Liver (tissue), 9 donors: ENCODE data around the gene RIMS3. TPM values are rescaled to one million over a fixed set of nuclear protein-coding genes. Genes with fewer than 3 reads are reported as not detected.

ENCODE experiments used
- DNase-seq: peaks from one replicate; pipeline ENCODE4 v3.0.0-alpha.2; 2017; ENCODE audit warnings: low spot score
- H3K27ac ChIP-seq, 2 donors: one replicate each; pipeline ENCODE4 v1.7.0; 2013; ENCODE audit warnings: inconsistent platforms in 2 of 2, low read length in 2 of 2, control low read depth in 1 of 2, low read depth in 1 of 2, mild to moderate bottlenecking in 1 of 2
- H3K27me3 ChIP-seq, 4 donors: one replicate each; pipeline versions ENCODE4 v1.6.1 to v1.7.0; 2013; ENCODE audit warnings: low read length in 3 of 4, inconsistent platforms in 1 of 4, mild to moderate bottlenecking in 1 of 4, moderate library complexity in 1 of 4; ENCODE audit not compliant: control insufficient read depth in 4 of 4, insufficient read depth in 4 of 4
- H3K36me3 ChIP-seq, 4 donors: one replicate each; pipeline versions ENCODE4 v1.6.1 to v1.7.0; 2013; ENCODE audit warnings: low read length in 3 of 4, mild to moderate bottlenecking in 3 of 4, low read depth in 1 of 4, moderate library complexity in 1 of 4; ENCODE audit not compliant: control insufficient read depth in 4 of 4, insufficient read depth in 3 of 4
- H3K4me1 ChIP-seq, 4 donors: one replicate each; pipeline versions ENCODE4 v1.6.1 to v1.7.0; 2013; ENCODE audit warnings: low read length in 3 of 4, mild to moderate bottlenecking in 3 of 4, moderate library complexity in 1 of 4; ENCODE audit not compliant: control insufficient read depth in 4 of 4, insufficient read depth in 4 of 4
- H3K4me3 ChIP-seq, 3 donors: one replicate each; pipeline versions ENCODE4 v1.6.1 to v1.7.0; 2013; ENCODE audit warnings: low read length in 3 of 3, control low read depth in 1 of 3, low read depth in 1 of 3, mild to moderate bottlenecking in 1 of 3
- H3K9ac ChIP-seq, 2 donors: one replicate each; pipeline ENCODE4 v1.7.0; 2013; ENCODE audit warnings: low read length in 2 of 2, mild to moderate bottlenecking in 2 of 2, moderate library complexity in 2 of 2, control low read depth in 1 of 2, low read depth in 1 of 2
- H3K9me3 ChIP-seq, 4 donors: one replicate each; pipeline versions ENCODE4 v1.6.1 to v1.7.0; 2013; ENCODE audit warnings: low read length in 3 of 4; ENCODE audit not compliant: control insufficient read depth in 4 of 4
- FOXA1 ChIP-seq: IDR thresholded peaks from 2 replicates; pipeline ENCODE4 v1.6.1; 2016; ENCODE audit warnings: antibody characterized with exemption
- FOXA2 ChIP-seq: IDR thresholded peaks from 2 replicates; pipeline ENCODE4 v1.6.1; 2016; ENCODE audit warnings: antibody characterized with exemption
- GABPA ChIP-seq, 2 donors: IDR thresholded peaks in 1 of 2; conservative IDR thresholded peaks in 1 of 2; 2 replicates each; pipeline ENCODE4 v1.6.1; 2016; ENCODE audit warnings: antibody characterized with exemption in 2 of 2, mild to moderate bottlenecking in 1 of 2, moderate library complexity in 1 of 2
- HNF4A ChIP-seq, 2 donors: conservative IDR thresholded peaks; 2 replicates each; pipeline ENCODE4 v1.6.1; 2016; ENCODE audit warnings: antibody characterized with exemption in 2 of 2, mild to moderate bottlenecking in 2 of 2
- HNF4G ChIP-seq: IDR thresholded peaks from 2 replicates; pipeline ENCODE4 v1.6.1; 2016; ENCODE audit warnings: antibody characterized with exemption
- JUND ChIP-seq, 2 donors: IDR thresholded peaks; 2 replicates each; pipeline ENCODE4 v1.6.1; 2016; ENCODE audit warnings: antibody characterized with exemption in 2 of 2
- NR2F2 ChIP-seq: IDR thresholded peaks from 2 replicates; pipeline ENCODE4 v1.6.1; 2016; ENCODE audit warnings: antibody characterized with exemption
- TAF1 ChIP-seq: conservative IDR thresholded peaks from 2 replicates; pipeline ENCODE4 v1.6.1; 2016; ENCODE audit warnings: antibody characterized with exemption, mild to moderate bottlenecking
- YY1 ChIP-seq: IDR thresholded peaks from 2 replicates; pipeline ENCODE4 v1.6.1; 2016; ENCODE audit warnings: antibody characterized with exemption, mild to moderate bottlenecking
- WGBS: extraction: QIAGEN DNeasy Blood & Tissue Kit; methylation state at CpG from one replicate; pipeline ENCODE4 v1.1.7; 2013; 5-methylcytosine and 5-hydroxymethylcytosine counted together
- polyA plus RNA-seq, 2 donors: library from polyadenylated mRNA; stranded (reverse) in 1 of 2; unstranded in 1 of 2; fragments of 200-250 nt in 1 of 2; fragments of >200 nt in 1 of 2; fragmentation: Nextera tagmentation in 1 of 2; extraction: Ambion mirVana in 1 of 2; gene quantifications; one replicate each; pipeline versions ENCODE4 v1.2.1 to v1.2.3, GENCODE V29; 2013 to 2015
- total RNA-seq, 2 donors: library from RNA; depleted of rRNA; stranded (reverse); fragments of >200 nt; gene quantifications; one replicate each; pipeline ENCODE4 v1.2.3, GENCODE V29; 2014
- TF ChIP-seq, protein P1 (sequence below): IDR thresholded peaks from 2 replicates; pipeline ENCODE4 v1.6.1; 2016; ENCODE audit warnings: antibody characterized with exemption, mild to moderate bottlenecking
- TF ChIP-seq, protein P2 (sequence below): fragments of 150-350 bp; IDR thresholded peaks from 2 replicates; pipeline ENCODE4 v1.5.1; 2017; ENCODE audit warnings: improper control_type of control experiment, low read depth, low read length; ENCODE audit not compliant: missing input control
- donor health status: healthy.
- donor health status: healthy.
- donor health status: healthy.
- donor health status: healthy.
- donor health status: healthy.

Gene RIMS3
- total and polyA plus RNA-seq, 4 donors = 0.22 to 2.2 (median 0.77) TPM

DNA sequence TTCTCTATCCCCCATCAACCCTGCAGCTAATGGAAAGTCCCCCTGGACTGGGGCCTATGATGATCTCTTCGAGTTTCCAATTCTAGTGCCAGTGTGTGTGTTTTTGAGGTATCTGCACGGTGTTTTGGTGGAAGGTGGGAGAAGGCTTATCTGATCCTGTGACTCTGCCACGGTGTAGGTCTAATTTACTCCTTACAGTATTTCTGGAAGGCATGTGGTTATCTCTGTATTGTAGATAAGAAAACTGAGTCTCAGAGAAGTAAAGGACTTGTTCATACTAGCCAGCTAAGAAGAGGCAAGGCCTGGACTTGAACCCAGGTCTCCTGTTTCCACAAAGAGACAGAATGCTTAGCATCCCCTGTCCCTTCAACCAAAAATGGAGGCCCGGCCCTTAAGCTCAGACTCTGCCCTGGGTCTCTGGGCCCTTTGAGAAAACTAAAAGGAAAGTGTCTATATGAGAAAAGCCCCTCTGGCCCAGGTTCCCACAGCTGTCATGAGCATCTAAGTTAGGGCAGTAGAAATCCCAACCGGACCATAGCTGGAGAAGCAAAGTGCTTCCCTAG, 20.3 kb downstream of the RIMS3 start:
- Histone ChIP-seq H3K4me1 (no peaks in the 10 kb centered on the region), H3K4me3 (no peak overlapping the region), H3K36me3 (no peaks in the 10 kb centered on the region), H3K9me3 (no peaks in the 10 kb centered on the region), H3K9ac (no peak overlapping the region), H3K27me3 (no peaks in the 10 kb centered on the region), H3K27ac (no peak overlapping the region)
- 89% methylated on average over 5 of the region's 5 CpGs for WGBS
- no peak for DNase-seq
- TF ChIP-seq NR2F2 = no peak
- TF ChIP-seq YY1 = no peak
- no peak for TF ChIP-seq HNF4G
- TF ChIP-seq GABPA (IDR thresholded peaks at IDR 0.05 in 1 of 2, conservative IDR thresholded peaks at IDR 0.05 in 1 of 2) = no peak
- TF ChIP-seq JUND (IDR thresholded peaks at IDR 0.05) = no peak

DNA sequence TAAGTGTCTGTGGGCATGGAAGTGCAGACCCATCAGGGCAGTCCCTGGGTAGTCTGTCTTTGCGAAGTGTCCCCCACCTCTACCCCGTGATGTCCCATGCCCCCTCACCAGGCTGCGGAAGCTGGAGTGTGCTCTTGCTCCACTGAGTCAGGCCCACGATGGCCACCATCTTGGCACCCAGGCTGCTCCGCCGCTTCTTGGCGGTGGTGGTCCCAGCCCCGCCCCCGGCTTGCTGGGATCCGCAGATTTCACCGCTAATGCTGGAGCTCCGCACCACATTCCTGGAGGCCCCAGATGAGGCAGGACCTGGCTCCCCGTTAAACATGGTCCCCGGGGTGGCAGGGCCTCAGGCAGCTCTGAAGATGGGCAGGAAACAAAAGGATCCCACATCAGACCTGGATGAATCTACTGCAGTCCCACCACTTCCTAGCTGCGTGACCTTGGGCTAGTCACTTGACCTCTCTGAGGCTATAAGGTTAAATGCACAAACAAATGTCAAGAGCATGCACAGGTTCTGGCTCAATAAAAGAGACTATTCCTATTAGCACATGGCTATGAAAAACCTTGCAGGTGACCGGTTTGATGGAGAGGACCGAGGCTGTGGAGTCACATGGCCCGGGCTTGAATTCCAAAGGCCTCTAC, 23.8 kb downstream of the RIMS3 start:
- Histone ChIP-seq H3K9ac (no peak overlapping the region), H3K27me3 (no peaks in the 10 kb centered on the region), H3K9me3 (no peaks in the 10 kb centered on the region), H3K4me1 (no peaks in the 10 kb centered on the region), H3K27ac (no peak overlapping the region), H3K36me3 (no peaks in the 10 kb centered on the region), H3K4me3 (no peak overlapping the region)
- WGBS = 95% methylated on average over 18 of the region's 18 CpGs
- TF ChIP-seq YY1 (no peak), TAF1 (no peak), FOXA1 (no peak), JUND (IDR thresholded peaks at IDR 0.05) (no peak), HNF4A (conservative IDR thresholded peaks at IDR 0.05) (no peak)
- TF ChIP-seq, protein P1, sequence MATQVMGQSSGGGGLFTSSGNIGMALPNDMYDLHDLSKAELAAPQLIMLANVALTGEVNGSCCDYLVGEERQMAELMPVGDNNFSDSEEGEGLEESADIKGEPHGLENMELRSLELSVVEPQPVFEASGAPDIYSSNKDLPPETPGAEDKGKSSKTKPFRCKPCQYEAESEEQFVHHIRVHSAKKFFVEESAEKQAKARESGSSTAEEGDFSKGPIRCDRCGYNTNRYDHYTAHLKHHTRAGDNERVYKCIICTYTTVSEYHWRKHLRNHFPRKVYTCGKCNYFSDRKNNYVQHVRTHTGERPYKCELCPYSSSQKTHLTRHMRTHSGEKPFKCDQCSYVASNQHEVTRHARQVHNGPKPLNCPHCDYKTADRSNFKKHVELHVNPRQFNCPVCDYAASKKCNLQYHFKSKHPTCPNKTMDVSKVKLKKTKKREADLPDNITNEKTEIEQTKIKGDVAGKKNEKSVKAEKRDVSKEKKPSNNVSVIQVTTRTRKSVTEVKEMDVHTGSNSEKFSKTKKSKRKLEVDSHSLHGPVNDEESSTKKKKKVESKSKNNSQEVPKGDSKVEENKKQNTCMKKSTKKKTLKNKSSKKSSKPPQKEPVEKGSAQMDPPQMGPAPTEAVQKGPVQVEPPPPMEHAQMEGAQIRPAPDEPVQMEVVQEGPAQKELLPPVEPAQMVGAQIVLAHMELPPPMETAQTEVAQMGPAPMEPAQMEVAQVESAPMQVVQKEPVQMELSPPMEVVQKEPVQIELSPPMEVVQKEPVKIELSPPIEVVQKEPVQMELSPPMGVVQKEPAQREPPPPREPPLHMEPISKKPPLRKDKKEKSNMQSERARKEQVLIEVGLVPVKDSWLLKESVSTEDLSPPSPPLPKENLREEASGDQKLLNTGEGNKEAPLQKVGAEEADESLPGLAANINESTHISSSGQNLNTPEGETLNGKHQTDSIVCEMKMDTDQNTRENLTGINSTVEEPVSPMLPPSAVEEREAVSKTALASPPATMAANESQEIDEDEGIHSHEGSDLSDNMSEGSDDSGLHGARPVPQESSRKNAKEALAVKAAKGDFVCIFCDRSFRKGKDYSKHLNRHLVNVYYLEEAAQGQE = no peak
- TF ChIP-seq, protein P2, sequence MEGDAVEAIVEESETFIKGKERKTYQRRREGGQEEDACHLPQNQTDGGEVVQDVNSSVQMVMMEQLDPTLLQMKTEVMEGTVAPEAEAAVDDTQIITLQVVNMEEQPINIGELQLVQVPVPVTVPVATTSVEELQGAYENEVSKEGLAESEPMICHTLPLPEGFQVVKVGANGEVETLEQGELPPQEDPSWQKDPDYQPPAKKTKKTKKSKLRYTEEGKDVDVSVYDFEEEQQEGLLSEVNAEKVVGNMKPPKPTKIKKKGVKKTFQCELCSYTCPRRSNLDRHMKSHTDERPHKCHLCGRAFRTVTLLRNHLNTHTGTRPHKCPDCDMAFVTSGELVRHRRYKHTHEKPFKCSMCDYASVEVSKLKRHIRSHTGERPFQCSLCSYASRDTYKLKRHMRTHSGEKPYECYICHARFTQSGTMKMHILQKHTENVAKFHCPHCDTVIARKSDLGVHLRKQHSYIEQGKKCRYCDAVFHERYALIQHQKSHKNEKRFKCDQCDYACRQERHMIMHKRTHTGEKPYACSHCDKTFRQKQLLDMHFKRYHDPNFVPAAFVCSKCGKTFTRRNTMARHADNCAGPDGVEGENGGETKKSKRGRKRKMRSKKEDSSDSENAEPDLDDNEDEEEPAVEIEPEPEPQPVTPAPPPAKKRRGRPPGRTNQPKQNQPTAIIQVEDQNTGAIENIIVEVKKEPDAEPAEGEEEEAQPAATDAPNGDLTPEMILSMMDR = no peak
- DNase-seq = no peak

DNA sequence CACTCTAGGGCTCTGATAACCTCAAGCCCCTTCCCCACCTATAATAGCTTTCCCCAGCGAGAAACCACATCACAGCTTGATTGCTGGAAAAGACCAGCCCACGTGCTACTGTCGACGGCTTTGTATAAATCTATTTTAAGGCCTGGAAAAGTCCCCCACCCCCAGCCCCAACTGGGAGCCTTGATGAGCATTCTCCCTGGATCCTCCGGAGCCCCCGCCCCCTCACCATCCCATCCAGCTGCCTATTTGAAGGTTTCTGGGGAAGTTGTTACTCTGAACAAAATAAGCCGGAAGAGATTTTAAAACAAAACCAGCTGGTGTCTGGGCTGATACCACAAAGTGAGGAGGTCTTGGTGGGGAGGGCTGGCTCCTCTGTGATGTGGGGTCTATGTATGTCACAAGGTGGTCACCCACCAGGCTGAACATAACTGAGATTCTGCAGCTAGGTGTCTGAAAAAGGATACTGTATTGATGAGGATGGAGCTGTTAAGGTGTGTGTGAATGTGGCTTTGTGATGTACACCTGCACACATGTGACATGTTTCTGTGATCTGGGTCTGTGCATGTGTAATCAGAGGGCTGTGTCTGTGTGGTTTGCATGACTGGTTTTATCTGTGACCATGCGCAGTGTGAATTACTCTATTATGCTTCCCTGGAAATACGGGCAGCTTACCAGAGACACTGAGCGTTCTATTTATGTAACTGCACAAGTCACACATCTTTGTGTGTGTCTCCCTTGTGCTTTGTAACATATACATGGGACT, 25.0 kb downstream of the RIMS3 start:
- 89% methylated on average over 10 of the region's 10 CpGs for WGBS
- no peak for TF ChIP-seq GABPA (IDR thresholded peaks at IDR 0.05 in 1 of 2, conservative IDR thresholded peaks at IDR 0.05 in 1 of 2)
- TF ChIP-seq TAF1 = no peak
- no peak for TF ChIP-seq FOXA2
- DNase-seq = no peak
- no peaks in the 10 kb centered on the region for H3K36me3 ChIP-seq
- no peaks in the 10 kb centered on the region for H3K27me3 ChIP-seq
- H3K27ac ChIP-seq = no peak overlapping the region
- no peaks in the 10 kb centered on the region for H3K4me1 ChIP-seq
- no peak overlapping the region for H3K9ac ChIP-seq
- H3K9me3 ChIP-seq = no peaks in the 10 kb centered on the region
- H3K4me3 ChIP-seq = no peak overlapping the region
